Measurements from ENCODE around the gene ADARB2. TPM values are rescaled to one million over a fixed set of nuclear protein-coding genes. Genes with fewer than 3 reads are reported as not detected.

ADARB2 gene
- total RNA-seq, 1 experiment from 2014 or later: 0.90 TPM

DNA sequence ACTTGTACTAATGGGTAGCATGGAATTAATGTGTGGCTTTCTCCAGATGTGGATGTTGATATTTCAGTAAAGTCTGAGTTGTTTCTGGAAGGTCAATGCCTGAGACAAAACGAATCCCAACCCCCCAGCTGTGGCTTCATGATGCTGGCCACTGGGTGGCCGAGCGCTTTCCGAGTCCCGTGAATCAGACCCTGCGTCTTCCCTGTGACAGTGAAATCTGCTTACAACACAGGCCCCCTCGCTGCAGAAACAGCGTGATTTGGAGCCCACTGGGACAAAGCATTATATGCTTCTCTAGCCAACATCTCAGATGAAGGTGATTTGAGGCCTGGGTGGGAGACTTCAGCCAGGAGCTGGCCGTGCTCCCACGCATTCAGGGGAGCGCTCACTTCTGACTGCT, 556.5 kb downstream of the ADARB2 start:
- DNase-seq (ENCODE audit: low read depth, low spot score): no peak
- in situ Hi-C loops (cut with HindIII; ENCODE audit: low pct_unique_long_range_greater_than_20kb, low sequenced_read_pairs): no loop called here

DNA sequence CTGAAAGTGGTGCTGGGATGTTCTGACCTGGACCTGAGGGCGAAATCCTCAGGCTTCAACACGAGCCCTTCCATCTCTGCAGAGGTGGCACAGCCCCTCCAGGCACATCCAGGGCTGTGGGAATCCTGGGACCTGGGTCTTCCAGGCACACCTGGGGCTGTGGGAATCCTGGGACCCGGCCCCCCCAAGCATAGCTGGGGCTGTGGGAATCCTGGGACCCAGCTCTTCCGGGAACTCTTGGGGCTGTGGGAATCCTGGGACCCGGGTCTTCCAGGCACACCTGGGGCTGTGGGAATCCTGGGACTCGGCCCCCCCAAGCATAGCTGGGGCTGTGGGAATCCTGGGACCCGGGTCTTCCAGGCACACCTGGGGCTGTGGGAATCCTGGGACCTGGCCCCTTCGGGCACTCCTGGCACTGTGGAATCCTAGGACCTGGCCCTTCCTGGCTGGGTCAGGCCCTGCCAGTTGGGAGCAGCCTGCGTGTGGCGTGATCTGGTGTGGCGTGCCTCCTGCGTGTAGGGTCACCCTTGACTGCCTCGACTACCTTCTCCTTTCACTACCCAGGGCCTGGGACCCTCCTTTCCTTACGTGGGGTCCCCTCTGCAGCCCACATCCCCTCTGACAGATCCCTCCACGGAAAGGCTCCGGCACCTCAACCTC, 557.1 kb downstream of the ADARB2 start:
- in situ Hi-C loops (cut with HindIII; ENCODE audit: low pct_unique_long_range_greater_than_20kb, low sequenced_read_pairs): no loop called here
- DNase-seq (ENCODE audit: low read depth, low spot score): no peak

DNA sequence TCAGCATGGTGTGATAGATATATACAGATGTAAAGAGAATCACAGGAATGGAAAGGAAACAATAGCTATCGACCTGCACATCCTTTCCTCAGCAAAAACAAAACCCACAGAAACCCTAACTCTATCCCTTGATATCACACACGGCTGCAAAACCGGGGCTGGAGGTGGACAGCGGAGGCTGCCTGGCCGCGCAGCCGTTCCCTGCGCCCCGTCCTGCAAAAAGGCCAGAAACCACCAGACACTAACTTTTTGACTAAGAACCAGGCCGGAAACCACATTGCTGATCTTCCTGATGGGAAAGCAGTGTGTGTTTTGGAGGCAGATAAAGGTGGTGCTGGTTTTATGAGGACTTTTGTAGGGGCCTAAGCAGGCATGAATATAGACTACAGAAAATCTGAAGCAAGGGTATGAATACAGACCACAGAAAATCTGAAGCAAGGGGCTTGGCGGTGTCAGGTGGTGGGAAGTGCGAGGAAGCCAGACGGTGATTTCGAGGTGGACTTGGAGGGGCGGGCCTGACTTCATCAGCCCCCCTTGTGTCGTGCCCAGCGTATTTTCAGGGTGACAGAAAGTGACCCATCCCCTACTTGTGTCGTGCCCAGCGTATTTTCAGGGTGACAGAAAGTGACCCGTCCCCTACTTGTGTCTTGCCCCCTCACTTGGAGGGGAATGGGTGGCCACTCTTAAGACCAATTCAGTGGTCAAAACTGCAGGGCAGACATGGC, 557.8 kb downstream of the ADARB2 start:
- in situ Hi-C loops (cut with HindIII; ENCODE audit: low pct_unique_long_range_greater_than_20kb, low sequenced_read_pairs): no loop called here

DNA sequence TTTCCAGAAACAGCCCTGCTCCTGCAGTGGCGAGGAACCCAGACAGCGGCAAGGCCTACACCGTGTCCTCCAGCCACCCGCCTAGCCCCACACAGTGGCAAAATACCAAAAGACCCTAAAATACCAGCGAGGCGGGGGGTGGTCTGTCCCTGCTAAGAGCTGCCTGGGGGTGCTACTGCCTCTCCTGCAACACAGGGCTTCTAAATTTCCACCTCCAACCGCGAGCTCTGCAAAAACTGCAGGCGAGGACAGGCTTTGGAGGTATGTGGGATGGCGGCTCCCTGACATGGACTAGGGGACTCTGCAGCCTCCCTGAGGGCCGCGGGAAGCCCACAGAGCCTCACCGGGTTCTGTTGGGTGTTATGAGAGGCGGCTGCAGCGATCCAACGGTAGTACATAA, 558.8 kb downstream of the ADARB2 start:
- in situ Hi-C loops (cut with HindIII; ENCODE audit: low pct_unique_long_range_greater_than_20kb, low sequenced_read_pairs): no loop called here
- no peak for DNase-seq (ENCODE audit: low read depth, low spot score)

More for the DNA sequence above, 557.8 kb downstream of the ADARB2 start:
- DNase-seq (ENCODE audit: low read depth, low spot score): no peak

DNA sequence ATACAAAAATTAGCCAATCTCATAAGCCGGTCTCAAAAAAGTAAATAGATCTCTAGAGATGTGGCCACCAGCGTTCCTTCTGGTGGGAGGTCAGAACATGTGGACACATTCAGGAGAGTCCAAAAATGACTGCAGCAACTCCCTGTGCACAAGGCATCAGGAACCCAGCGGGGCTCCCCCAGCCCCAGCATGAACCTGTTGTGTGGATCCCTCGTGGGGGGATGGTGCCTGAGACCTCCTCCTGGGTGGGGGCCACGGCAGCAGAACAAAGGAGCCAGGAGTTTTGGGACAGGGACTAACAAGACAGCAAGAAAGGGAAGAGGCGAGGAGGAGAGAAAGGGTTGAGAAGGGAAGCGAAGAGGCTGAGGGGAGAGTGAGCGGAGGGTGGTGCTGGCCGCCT, 559.4 kb downstream of the ADARB2 start:
- in situ Hi-C loops (cut with HindIII; ENCODE audit: low pct_unique_long_range_greater_than_20kb, low sequenced_read_pairs): no loop called here
- no peak for DNase-seq (ENCODE audit: low read depth, low spot score)

DNA sequence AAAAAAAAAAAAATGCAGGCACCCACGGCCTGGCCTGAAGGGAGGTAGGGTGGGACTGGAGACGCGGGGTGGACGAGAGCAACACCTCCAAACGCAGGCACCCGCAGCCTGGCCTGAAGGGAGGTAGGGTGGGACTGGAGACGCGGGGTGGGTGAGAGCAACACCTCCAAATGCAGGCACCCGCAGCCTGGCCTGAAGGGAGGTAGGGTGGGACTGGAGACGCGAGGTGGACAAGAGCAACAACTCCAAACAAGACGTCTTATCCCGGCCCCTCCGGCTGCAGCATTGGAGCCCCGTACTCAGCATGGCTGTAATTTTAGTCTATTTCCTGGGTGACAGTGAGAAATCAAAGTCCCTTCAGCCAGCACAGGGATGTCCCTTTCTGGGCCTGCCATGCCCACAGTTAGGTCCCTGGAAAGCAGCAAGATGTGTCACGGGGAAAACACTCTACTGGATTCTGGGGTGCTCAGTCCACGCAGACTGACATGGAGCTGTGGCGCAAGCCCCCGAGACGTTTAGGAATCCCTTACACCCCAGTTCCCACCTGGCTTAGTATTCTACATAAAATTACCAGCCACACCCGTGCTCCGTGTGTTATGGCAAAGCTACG, 561.3 kb downstream of the ADARB2 start:
- DNase-seq (ENCODE audit: low read depth, low spot score): no peak
- in situ Hi-C loops (cut with HindIII; ENCODE audit: low pct_unique_long_range_greater_than_20kb, low sequenced_read_pairs): no loop called here

DNA sequence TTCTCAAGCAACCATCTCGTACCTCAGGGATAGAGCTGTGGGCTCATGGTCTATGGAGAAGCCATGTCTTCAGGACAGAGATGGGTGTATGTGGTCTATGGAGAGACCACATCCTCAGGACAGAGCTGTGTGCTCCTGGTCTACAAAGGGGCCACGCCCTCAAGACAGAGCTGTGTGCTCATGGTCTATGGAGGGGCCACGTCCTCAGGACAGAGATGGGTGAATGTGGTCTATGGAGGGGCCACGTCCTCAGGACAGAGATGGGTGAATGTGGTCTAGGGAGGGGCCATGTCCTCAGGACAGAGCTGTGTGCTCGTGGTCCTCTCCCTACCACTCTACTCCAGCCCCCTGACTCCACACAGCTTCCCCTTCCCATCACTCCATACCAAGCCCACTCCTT, 563.3 kb downstream of the ADARB2 start:
- in situ Hi-C loops (cut with HindIII; ENCODE audit: low pct_unique_long_range_greater_than_20kb, low sequenced_read_pairs): no loop called here
- no peak for DNase-seq (ENCODE audit: low read depth, low spot score)

DNA sequence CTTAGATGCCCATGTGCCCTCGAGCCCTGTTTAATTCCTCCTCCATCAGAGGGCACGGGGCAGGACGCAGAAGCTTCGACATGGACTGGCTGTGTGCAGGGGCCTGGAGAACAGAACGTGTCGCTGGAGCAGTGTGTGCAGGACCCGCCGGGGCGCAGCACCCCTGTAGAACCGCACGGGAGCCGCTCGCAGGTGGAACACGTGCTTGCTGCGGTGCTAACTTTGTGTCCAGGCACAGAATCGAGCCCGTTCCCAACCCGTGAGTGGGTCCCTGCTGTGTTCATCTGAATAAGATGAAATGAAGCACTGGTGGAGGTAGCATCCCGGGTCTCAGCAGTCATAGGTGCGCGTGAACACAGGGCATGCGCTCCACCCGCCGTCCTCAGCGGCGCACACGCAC, 564.2 kb downstream of the ADARB2 start:
- DNase-seq (ENCODE audit: low read depth, low spot score): no peak
- in situ Hi-C loops (cut with HindIII; ENCODE audit: low pct_unique_long_range_greater_than_20kb, low sequenced_read_pairs): no loop called here

DNA sequence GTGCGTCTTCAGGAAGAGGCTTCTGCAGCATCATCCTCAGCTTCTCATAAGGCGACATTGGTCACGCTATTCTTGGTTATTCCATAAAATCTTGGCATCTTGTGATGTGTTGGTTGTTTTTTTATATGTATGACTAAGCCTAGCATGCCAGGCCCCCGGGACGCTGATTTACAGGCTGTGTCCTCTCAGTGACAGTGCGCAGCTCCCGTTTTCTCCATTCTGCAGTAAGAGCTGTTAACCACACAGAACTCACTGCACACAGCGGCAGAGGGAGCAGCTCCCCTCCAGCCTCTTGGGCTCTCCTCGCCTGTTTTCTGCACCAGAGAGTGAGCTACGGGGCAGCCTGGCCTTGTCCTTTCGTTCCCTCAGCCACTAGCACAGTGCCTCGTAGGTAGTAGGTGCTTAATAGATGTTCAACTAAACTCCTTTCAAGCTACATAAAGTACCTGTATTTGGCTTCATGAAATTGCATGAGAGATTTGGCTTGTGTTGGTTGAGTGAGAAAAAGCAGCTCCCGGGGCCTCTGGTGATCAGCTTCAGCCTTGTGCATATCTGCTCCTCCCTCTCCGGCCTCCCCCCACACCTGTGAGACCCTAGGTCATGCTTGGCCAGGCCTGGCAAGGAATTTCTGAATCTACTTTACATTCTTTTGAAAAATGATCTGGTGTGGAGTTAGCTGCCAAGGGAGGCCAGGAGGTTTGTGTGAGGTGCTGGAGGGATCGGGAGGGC, 564.9 kb downstream of the ADARB2 start:
- in situ Hi-C loops (cut with HindIII; ENCODE audit: low pct_unique_long_range_greater_than_20kb, low sequenced_read_pairs): no loop called here
- no peak for DNase-seq (ENCODE audit: low read depth, low spot score)

DNA sequence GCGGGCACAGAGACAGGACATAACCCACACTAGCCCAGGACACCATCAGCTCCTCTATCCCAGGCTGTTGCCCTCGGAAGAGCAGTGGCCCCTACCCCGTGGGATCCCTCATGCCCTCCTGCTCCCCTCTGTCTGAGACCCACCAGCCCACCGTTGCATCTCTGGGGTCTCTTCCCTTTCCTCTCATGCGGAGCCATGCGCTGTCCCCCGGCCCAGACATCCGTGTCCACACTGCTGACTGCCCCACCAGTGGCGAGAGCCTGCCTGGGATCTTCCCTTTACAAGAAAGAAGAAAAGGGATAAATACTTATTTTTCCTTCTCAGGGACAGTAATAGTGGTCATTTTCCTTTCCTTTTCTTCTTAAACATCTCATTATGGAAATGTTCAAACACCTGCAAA, 565.7 kb downstream of the ADARB2 start:
- DNase-seq (ENCODE audit: low read depth, low spot score): no peak
- in situ Hi-C loops (cut with HindIII; ENCODE audit: low pct_unique_long_range_greater_than_20kb, low sequenced_read_pairs): no loop called here

DNA sequence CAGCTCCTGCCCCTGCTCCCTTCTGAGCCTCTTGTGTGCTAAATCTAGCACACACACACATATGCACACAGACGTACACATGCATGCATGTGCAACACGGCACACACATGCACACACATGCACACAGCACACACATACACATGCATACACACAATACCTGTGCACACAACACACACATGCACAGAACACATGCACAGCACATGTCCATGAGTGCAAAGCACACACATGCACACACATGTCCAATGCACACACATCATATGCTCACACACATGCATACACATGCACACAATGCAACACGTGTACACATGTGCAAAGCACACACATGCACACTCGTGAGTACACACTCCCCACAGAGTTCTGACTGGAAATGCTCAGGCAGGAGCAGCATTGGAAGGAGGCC, 566.1 kb downstream of the ADARB2 start:
- DNase-seq (ENCODE audit: low read depth, low spot score): no peak
- in situ Hi-C loops (cut with HindIII; ENCODE audit: low pct_unique_long_range_greater_than_20kb, low sequenced_read_pairs): no loop called here

DNA sequence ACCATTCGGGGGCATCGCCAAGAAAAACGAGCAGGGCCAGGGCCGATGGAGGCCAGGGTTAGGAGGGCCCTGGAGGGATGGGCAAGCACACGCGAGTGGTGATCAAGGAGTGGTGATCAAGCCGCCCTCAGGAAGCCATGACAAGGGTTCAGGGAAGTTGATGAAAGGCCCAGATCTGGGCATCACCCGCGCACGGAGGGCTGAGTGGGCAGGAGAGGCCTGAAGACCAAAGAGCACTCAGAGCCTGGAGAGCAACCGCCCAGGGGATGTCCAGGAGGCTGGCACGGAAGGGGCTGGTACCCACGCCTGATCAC, 566.5 kb downstream of the ADARB2 start:
- DNase-seq (ENCODE audit: low read depth, low spot score): no peak
- in situ Hi-C loops (cut with HindIII; ENCODE audit: low pct_unique_long_range_greater_than_20kb, low sequenced_read_pairs): no loop called here

DNA sequence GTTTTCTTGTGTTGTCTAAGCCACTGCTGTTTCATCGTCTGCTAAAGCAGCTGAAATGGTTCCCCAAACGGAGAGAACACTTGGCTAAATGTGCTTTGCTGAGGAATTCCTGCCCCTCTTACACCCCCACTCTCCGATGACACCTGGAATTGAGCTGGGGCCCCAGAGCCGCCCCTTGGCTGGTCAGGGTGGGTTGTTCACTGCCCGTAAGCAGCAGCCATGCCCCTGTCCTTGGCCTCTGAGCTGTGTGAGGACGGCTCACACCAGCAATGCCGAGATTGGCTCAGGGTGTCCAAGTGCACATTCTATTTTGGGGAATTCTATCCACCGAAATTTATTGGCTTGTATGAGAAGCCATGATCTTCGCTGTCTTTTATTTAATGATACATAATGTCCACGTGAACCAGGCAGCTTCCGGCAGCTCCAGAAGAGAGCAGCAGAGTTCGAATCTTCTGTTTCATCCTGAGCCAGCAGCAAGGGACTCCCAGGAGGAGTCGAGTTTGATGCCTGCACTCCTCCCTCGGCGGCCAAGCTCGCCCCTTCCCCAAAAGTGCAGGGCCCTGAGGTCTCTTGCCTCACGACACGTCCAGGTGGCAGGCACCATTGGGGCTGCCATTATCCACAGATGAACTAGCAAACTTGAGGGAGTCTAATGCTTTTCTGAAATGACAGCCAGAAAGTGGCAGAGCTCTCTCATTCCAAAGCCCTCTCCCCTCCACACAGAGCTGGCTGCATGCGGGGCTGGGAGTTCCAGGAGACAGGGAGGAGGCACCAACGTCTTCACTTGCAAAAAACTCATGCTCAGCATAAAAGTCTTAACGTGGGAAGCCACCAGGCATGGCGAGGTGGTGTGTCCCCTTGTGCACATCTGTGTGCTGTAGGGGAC, 567.1 kb downstream of the ADARB2 start:
- in situ Hi-C loops (cut with HindIII; ENCODE audit: low pct_unique_long_range_greater_than_20kb, low sequenced_read_pairs): no loop called here
- DNase-seq (ENCODE audit: low read depth, low spot score): no peak

DNA sequence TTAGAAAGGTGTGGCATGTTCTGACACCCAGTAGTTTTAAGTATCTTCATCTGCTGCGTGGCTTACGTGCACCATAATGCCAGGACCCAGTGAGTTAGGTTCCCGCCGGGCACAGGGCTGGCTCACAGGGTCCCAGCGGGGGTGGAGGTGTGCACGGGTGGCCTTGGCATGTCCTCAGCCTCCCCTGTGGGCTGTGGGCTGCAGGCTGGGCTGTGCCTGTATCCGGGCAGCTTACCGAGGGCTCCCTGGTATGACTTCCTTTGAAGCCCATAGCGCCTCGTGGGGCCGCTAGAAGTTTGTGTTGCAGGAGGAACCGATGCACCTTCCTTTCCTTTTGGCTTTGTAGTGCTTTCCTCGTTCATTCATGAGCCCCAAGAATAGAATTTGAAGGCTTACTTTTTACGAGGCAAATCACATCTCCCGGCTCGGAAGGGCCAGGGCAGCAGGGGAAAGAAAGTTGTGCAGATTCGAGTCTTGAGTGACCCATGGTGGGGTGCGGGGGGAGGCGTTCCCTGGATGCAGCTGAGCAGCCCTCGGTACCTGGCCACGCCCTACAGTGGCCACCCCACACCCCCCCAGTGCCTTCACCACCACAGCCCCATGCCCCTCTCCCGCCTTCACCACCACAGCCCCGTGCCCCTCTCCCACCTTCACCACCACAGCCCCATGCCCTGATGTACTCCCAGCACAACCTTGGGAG, 568.0 kb downstream of the ADARB2 start:
- in situ Hi-C loops (cut with HindIII; ENCODE audit: low pct_unique_long_range_greater_than_20kb, low sequenced_read_pairs): no loop called here
- DNase-seq (ENCODE audit: low read depth, low spot score): no peak

DNA sequence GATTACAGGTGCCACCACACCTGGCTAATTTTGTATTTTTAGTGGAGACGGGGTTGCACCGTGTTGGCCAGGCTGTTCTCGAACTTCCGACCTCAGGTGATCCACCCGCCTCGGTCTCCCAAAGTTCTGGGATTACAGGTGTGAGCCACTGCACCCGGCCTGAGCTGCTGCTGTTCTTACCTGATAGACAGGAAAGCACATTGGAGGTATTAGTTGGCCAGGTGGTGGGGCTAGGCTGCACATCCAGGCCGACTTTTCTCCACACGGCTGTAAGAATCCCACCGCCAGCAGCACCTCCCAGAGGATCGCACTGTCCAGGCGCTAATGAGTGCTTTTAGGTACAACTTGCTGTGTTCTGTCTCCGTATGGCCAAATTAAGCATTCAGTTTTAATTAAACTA, 568.6 kb downstream of the ADARB2 start:
- no peak for DNase-seq (ENCODE audit: low read depth, low spot score)
- in situ Hi-C loops (cut with HindIII; ENCODE audit: low pct_unique_long_range_greater_than_20kb, low sequenced_read_pairs): no loop called here

DNA sequence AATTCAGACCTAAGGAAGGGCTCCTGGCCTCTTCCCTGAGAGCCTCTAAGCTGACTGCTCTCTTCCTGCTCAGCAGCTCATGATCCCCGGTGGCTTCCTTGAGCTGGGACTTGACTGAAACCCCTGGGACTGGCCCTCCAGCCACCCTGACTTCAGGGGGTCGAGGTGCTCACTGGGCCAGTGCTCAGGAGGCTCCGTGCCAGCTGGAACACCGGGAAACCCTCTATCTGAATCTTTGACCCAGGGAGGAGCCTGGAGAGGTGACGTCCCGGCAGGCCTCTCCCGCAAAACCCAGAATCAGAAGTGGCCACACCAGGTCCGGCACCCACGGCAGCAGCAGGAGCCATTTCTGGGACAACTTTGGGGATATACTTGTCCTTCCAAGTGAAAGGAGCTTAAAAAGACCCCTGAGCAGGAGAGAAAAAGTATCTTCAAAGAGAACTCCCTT, 570.5 kb downstream of the ADARB2 start:
- DNase-seq (ENCODE audit: low read depth, low spot score): no peak
- in situ Hi-C loops (cut with HindIII; ENCODE audit: low pct_unique_long_range_greater_than_20kb, low sequenced_read_pairs): no loop called here
